Kidney epithelial cell (primary cell): ENCODE data around the gene PPEF1. TPM values are rescaled to one million over a fixed set of nuclear protein-coding genes. Genes with fewer than 3 reads are reported as not detected.

Experiments
- DNase-seq: peaks from one replicate; pipeline ENCODE4 v3.0.0-alpha.2; 2010; ENCODE audit warnings: low read depth
- H3K27me3 ChIP-seq: 2 replicates; pipeline ENCODE4 v1.6.0; 2011; ENCODE audit warnings: low read length; ENCODE audit not compliant: control insufficient read depth, insufficient read depth
- H3K36me3 ChIP-seq: 2 replicates; pipeline ENCODE4 v1.5.1; 2011; ENCODE audit warnings: low read length; ENCODE audit not compliant: control insufficient read depth, insufficient read depth
- H3K4me3 ChIP-seq: 2 replicates; pipeline ENCODE4 v1.5.1; 2011; ENCODE audit warnings: low read depth, mild to moderate bottlenecking, control low read depth, low read length
- total RNA-seq: library from RNA; depleted of rRNA; stranded (reverse); fragments of >200 nt; gene quantifications from 2 replicates; pipeline ENCODE4 v1.2.3, GENCODE V29; 2015
- TF ChIP-seq, protein P1 (sequence below): IDR thresholded peaks from 2 replicates; pipeline ENCODE4 v1.5.1; 2011; ENCODE audit warnings: mild to moderate bottlenecking, moderate library complexity, low read length, control low read depth, inconsistent platforms; ENCODE audit not compliant: insufficient read depth, poor library complexity, severe bottlenecking

Gene PPEF1, protein sequence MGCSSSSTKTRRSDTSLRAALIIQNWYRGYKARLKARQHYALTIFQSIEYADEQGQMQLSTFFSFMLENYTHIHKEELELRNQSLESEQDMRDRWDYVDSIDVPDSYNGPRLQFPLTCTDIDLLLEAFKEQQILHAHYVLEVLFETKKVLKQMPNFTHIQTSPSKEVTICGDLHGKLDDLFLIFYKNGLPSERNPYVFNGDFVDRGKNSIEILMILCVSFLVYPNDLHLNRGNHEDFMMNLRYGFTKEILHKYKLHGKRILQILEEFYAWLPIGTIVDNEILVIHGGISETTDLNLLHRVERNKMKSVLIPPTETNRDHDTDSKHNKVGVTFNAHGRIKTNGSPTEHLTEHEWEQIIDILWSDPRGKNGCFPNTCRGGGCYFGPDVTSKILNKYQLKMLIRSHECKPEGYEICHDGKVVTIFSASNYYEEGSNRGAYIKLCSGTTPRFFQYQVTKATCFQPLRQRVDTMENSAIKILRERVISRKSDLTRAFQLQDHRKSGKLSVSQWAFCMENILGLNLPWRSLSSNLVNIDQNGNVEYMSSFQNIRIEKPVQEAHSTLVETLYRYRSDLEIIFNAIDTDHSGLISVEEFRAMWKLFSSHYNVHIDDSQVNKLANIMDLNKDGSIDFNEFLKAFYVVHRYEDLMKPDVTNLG
- 0.14 TPM in 1 of 2 replicates, not detected in the other for total RNA-seq

DNA sequence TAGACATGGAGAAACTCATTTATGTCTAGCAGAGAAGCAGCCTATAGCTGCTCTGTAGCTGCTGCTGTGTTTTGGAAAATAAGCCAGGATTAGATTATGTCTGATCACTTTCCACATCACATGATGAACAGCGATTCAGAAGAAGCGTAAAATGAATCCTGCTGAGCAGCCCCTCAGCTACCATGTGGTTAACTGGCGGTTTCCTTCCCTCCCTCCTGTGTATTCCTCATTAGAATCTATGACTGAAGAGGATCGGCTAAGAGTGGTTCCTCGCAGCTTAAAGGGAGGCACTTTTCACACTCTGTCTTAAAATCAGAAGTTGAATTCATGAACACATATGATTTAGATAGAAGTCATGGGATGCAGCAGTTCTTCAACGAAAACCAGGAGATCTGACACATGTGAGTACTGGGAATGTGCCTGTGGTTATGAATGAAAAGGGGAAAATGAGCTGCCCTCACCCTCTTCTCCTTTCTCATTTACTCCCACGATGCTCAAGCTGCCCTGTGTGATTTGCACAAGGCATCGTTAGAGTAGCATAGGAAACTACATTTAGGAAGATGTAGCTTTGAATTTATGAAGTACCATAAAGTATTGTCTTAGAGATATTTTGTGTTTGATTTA lies at the start of gene PPEF1:
Gene PPEF1 (plus strand): TSS at position 220 of the 624 bp plus-strand sequence. CDS start 136 bp downstream, at position 356.
- Histone ChIP-seq H3K4me3 (no peak within 1 kb of the TSS), H3K36me3 (no peaks in the 10 kb centered on the region), H3K27me3 (no peaks in the 10 kb centered on the region)
- TF ChIP-seq, protein P1, sequence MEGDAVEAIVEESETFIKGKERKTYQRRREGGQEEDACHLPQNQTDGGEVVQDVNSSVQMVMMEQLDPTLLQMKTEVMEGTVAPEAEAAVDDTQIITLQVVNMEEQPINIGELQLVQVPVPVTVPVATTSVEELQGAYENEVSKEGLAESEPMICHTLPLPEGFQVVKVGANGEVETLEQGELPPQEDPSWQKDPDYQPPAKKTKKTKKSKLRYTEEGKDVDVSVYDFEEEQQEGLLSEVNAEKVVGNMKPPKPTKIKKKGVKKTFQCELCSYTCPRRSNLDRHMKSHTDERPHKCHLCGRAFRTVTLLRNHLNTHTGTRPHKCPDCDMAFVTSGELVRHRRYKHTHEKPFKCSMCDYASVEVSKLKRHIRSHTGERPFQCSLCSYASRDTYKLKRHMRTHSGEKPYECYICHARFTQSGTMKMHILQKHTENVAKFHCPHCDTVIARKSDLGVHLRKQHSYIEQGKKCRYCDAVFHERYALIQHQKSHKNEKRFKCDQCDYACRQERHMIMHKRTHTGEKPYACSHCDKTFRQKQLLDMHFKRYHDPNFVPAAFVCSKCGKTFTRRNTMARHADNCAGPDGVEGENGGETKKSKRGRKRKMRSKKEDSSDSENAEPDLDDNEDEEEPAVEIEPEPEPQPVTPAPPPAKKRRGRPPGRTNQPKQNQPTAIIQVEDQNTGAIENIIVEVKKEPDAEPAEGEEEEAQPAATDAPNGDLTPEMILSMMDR = no peak
- DNase-seq = no peak

DNA sequence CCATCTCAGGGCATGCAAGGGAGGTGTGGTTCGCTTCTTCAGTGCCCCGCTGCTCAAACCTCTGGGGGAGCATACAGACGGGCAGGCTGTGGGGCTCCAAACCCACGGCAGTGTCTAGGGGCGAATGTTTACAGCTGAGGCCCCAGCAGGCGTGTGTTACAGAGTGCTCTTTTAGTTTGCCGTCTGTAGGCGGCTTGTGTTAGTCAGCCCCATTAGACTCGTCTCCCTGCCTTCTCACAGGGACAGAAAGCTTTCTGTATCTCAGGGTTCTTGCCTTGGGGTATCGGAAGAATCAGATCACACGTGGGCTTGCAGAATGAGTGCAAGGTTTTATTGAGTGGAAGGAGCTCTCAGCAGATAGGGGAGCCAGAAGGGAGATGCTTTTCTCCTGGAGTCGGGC lies 46.2 kb upstream of the PPEF1 start:
- TF ChIP-seq, protein P1 = no peak
- H3K4me3 ChIP-seq = no peak overlapping the region
- H3K27me3 ChIP-seq = no peaks in the 10 kb centered on the region
- no peaks in the 10 kb centered on the region for H3K36me3 ChIP-seq
- DNase-seq = no peak

DNA sequence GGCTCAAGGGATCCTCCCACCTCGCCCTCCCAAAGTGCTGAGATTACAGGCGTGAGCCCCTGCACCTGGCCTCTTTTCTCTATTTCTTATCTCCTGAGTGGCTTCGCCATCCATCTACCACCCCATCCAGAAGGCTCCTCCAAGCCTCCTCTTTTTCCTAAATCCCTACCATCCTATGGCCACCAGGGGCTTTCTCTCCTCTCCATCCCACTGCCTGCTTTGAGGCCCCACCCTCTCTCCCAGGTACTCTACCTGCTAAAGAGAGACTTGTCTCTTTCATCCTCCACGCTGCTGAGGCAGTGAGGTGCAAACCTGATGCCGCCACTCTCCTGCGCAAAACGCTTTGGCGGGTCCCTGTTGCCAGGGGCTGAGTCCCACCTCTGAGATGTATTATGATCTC lies 42.5 kb upstream of the PPEF1 start:
- Histone ChIP-seq H3K36me3 (no peaks in the 10 kb centered on the region), H3K4me3 (no peak overlapping the region), H3K27me3 (no peaks in the 10 kb centered on the region)
- DNase-seq = no peak
- TF ChIP-seq, protein P1 = no peak

DNA sequence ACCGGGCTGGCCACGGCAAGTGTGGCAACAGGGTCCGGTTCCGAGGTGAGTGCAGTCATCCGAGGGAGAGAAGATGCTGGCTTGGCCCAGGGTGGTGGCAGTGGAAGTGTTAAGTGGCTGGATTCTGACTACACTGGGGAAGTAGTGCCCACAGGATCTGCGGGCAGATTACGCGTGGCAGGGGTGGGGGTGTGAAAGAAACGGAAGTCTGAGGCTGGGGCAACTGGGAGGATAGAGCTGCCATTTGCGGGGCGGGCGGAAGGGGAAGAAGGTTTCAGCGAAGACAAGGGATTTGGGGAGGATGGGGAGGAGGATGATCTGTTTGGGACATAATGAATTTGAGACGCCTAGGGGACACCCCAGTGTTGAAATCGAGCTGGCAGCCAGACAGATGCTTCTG lies 40.8 kb upstream of the PPEF1 start:
- Histone ChIP-seq H3K36me3 (no peaks in the 10 kb centered on the region), H3K27me3 (no peaks in the 10 kb centered on the region), H3K4me3 (no peak overlapping the region)
- DNase-seq = no peak
- TF ChIP-seq, protein P1 = no peak

DNA sequence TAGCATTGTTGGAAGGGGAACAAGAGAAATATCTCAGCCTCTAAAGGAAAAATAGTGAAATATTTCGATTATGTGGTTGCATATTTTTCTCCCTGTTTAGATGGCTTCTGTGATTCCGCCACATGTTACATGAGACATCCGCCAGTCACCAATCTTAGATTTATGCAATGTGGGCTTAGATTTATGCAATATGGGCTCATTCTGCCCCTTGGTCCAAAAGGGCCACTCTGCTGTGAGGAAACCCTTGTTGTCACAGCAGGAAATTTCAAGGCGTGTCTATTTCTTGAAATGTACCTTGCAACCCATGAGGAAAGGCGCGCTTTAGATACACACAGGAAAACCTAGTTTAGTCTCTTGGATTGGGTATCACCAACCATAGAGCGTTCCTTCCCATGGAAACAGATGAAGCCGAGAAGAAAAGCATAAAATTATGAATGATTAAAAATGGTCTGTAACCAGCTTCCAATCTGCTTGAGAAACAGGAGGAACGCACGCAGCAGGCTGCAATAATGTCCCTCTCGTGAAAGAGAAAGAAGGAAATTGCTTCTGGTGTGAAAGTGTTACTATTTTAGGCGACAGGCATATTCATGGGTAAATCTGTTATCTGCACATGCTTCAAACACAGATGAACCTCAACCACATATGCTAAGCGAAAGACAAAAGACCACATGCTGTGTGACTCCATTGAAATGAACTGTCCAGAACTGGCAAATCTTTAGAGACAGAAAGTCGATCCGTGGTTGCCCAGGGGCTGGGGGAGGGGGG lies 39.2 kb upstream of the PPEF1 start:
- H3K36me3 ChIP-seq = no peaks in the 10 kb centered on the region
- H3K4me3 ChIP-seq = no peak overlapping the region
- no peak for DNase-seq
- H3K27me3 ChIP-seq = no peaks in the 10 kb centered on the region
- TF ChIP-seq, protein P1 = no peak
